GM12872 (cell line): ENCODE results near the gene CDH16.

Source experiments
- CTCF ChIP-seq: IDR thresholded peaks from 3 replicates; pipeline ENCODE4 v1.5.1; 2011; ENCODE audit warnings: low read depth, mild to moderate bottlenecking, low read length, moderate library complexity; ENCODE audit not compliant: insufficient read depth

The CDH16 gene

GRCh38 chr16:66882702-66883101 is 36.0 kb downstream of the CDH16 start:
- no peak for TF ChIP-seq CTCF

GRCh38 chr16:66881964-66882508 is 36.6 kb downstream of the CDH16 start:
- no peak for TF ChIP-seq CTCF

- no peak for TF ChIP-seq CTCF
Measured at GRCh38 chr16:66881560-66881959, 37.1 kb downstream of the CDH16 start.

GRCh38 chr16:66881014-66881417 is 37.7 kb downstream of the CDH16 start:
- TF ChIP-seq CTCF: no peak

- TF ChIP-seq CTCF: no peak
Measured at GRCh38 chr16:66880288-66881013, 38.2 kb downstream of the CDH16 start, which contains the start of gene PDP2. Gene PDP2, plus strand, starts transcription at chr16:66880515. Its CDS starts 3,770 bp downstream, at chr16:66884285.

GRCh38 chr16:66878067-66878466 is 40.6 kb downstream of the CDH16 start:
- no peak for TF ChIP-seq CTCF

- TF ChIP-seq CTCF: no peak
Measured at GRCh38 chr16:66874079-66874775, 44.5 kb downstream of the CDH16 start.
